Superior temporal gyrus (tissue), 1 donor: Measurements from ENCODE around the gene SHISA5.
"Not testable (repeated sequence)": the region's sequence is repeated elsewhere in the genome, so short reads cannot be mapped to it uniquely, and the experiment has no call there.

Source experiments
- DNase-seq: peaks from one replicate; pipeline ENCODE4 v3.0.0-alpha.2; 2016; ENCODE audit errors: extremely low spot score

SHISA5 gene, protein sequence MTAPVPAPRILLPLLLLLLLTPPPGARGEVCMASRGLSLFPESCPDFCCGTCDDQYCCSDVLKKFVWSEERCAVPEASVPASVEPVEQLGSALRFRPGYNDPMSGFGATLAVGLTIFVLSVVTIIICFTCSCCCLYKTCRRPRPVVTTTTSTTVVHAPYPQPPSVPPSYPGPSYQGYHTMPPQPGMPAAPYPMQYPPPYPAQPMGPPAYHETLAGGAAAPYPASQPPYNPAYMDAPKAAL

DNA sequence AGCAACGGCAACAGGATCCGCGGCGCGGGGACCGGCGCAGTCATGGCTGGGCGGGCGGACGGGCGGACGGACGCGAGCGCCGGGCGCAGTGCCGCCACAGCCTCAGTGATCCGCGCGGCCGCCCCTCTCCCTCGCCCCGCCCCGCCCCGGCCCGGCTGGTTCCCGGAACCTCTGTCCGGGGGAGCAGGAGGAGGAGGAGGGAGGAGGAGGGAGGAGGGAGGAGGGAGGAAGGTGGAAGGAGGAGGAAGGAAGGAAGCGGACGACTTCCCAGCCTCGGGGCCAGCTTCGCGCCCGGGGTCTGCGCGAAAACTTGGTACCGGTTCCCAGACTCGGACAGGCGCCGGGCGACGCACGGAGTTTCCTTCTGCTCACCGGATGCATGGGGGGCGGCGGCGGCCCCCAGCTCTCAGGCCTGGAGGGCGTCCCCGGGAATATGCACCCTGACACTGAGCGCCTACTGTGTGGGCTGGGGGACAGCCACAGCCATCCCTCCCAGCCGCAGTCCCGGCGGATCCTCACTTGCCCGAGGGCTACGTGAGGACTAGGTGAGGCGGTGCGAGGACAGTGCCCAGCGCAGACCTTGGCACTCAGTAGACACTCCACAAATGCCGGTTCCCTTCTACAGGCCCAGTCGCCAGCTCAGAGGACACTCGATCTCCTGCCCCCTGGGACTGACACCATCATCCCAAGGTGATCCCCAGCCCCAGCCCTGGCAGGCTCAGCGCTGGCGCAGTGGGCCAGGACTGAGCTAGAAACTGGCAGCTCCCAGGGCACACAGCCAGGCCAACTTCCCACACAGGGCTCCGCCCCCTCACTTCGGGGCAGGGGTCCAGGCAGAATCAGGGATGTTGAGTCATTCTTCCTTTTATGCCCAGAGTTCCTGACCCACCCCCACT lies at the start of gene SHISA5:
SHISA5 (minus strand) TSS at position 124 of the 896 bp plus-strand sequence; CDS start at position 44, 80 bp downstream.
- peak; percentile 22 for DNase-seq

DNA sequence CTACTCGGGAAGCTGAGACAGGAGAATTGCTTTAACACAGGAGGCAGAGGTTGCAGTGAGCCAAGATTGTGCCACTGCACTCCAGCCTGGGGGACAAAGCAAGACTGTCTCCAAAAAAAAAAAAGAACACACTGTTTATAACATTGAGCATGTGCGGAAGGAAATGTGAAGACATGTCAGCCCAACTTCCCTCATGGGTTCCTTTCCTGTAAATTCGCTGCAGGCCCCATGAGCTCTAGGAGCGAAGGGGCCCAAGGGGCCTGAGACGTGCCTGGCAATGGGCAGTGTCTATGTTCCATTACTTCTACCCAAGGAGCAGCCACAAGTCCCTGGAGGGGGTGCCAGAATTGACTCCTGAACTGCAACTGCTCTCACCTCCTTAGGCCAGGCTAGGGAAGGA lies 49.4 kb upstream of the SHISA5 start:
- DNase-seq = no peak

DNA sequence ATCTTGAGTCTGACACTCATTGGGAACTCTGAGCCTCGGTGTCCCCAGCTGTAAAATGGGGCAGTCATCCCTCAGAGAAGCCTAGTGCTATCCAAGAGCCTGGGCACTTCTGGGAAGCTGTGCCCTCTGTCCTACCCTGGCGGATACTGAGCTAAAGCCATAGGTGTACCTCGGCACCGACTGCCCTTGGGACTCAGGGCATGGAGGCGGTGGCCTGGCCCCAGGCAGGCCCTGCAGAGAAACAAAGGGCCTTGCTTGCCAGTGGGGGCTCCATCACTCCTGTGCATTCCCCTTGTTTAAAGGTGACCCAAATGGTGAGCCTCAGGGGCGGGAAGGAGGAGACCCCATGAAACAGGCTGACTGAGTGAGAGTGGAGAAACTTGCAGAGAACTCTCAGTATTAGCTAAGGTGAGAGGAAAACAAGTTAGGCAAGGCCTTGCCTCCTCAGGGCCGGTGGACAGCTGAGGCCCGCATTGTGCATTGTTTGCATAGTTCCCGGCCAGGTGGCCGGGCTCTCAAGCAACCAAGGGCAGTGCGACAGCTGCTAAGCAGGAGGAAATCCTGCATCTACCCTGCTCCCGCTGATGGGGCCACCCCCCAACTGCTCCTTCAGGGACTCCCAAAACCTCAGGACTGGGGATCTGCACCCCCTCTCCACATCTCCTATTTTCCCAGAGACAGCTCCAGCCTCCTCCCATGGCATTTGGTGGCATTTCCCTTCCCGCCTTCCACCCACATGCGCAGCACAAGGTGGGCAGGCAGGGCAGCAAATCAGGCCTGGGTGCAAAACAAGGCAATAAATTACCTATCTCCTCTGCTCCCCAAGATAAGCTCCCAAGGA lies 48.4 kb upstream of the SHISA5 start:
- no peak for DNase-seq

DNA sequence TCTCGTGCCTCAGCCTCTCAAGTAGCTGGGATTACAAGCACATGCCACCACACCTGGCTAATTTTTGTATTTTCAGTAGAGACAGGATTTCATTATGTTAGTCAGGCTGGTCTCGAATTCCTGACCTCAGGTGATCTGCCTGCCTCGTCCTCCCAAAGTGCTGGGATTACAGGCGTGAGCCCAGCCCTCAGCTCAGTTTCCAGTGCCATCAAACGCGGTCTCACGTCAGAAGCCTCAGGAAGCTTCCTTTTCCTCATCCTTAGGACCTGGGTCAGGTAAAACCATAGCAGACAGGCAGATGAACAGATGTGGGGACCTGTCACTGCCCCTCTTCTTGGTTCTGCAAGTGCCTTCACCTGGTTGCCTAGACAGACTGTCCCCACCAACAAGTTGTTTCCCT lies 47.7 kb upstream of the SHISA5 start:
- DNase-seq = not testable (repeated sequence)

DNA sequence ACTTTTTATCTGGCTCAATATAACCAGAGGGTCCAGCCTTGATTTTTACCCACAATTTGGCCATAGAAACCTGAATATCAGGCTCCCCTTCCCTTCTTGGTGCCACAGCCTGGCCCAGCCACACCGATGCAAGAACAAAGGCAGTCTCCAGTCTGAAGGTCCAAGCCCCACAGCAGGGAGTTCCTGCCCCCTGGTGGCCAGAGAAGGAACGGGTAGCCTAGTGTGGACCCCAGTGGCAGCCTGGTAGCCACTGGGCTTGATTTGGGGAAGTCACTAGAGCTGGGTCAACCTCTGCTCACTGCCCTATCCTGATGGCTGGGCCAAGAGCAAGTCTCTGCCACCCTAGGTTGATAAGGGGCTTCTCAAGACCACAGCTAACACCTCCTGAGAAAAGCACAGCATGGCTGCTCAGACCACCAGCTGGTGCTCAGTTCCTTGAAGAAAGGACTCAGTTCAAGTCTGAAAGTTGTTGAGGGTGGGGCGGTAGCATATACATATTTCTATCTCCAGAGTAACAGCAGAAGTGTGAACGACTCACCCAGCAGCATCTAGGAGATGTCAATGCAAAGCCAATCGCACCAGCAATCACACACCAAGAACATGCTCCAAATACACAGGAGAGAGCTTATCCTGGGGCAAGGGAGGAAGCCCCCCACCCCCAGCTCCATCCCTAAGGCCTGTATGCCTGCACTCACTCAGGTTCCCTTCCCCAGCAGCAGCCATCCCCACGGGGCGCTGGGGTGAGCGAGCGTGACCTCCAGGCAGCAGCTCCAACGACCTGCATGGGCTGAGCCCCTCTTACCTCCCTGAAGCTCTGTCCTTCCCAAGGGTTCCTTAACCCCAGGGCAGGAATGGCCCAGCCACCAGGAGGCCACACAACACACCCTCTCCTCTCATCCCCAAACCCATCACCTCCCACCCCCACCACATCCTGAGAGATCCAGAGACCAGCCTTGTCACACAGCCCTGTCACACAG lies 45.0 kb upstream of the SHISA5 start:
- DNase-seq = peak; percentile 95

DNA sequence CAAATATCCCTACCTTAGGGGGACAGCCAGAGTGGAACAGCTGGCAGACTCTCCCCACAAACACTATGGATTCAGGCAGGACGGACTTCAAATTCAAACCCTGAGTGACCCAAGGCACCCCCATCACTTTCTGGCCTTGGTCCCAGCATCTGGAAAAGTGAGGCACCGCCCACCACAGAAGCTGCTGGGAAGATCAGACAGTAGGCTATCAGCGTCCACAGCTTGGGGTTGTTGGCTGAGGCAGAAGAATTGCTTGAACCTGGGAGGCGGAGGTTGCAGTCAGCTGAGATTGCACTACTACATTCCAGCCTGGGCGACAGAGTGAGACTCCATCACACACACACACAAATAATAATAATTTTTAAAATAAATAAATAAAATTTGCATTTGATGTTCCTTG lies 44.2 kb upstream of the SHISA5 start:
- no peak for DNase-seq

DNA sequence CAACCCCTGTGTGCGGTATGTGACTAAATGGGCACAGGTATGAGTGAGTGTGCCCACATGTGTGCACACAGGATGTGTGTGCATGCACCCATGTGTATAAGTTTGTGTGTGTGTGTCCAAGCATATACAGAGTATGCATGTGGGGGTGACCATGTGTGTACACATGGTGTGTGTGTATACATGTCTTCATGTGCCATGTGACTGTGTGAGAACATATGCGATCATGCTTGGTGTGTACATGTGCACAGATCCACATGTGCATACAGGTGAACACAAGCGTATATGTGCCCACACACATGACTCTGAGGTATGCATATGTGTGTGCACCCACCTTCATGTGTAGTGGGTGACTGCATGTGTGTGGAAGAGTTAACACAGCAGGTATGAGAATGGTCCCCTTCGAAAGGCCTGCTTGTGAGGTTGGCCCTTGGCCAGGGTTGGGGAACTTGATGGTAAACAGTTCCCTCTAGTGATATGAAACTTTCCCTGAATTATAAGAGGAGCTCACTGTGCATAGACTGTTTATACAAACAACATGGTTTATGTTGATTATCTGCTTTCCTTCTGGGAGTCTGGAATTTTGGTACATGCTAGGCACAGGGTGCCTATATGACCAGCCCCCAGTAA lies 42.3 kb upstream of the SHISA5 start:
- peak; percentile 68 for DNase-seq

DNA sequence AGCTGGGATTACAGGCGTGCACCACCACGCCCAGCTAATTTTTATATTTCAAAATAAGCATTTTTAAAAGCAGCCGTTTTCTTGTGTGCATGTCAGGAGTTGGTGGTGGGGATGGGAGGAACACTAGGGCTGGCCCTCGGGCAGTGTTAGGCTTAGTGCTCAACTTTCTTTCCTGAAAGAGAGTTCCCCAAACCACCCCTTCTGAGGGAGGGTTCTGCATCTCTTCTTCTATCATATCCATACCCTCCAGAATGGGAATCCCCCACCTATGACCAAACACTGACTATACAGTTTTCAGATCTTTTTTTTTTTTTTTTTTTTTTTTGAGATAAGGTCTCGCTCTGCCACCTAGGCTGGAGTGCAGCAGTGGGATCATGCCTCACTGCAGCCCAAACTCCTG lies 40.2 kb upstream of the SHISA5 start:
- no peak for DNase-seq

DNA sequence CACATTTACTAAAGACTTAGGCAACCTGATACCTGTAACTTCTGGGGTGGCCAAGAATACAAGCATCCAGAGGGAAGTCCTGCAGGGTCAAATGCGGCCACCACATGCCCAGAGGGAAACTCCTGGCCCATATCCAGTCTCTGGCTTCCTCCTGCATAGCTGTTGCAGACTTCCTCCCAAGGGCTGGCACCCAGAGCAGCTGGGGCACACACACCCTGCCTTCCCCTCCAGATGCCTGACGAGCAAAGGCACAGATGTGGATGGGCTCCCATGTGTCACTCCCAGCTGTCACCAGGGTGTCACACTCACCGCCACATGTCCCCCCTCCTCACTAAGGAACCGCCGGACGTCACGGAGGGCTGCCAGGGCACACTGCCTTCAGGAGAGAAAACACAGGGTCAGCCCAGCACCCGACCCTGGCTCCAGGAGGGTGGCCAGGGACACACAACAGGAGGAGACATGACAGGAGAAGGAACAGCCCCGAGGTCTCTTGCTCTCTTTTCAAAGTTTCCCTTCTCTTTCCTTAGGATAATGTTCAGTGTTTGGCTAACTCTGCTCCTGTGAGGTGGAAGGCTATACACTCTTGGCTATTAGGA lies 39.4 kb upstream of the SHISA5 start:
- no peak for DNase-seq

DNA sequence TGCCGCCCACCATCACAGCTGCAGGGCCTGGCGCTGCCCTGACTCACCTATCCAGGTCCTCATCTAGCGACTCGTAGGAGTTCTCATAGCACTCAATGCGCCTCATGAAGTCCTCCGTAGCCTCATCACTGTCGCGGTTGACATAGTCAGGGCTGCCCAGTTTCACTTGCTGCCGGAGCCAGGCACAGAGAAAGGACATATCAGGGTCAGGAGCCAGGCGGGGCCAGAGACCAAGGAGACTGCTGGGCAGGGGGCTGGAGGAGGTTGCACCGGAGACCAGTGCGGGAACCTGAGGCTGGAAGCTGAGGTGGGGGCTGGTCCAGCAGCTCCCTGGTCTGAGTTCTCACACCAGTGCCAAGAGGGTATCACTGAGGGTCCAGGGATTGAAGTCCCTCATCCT lies 34.5 kb upstream of the SHISA5 start:
- DNase-seq = no peak

DNA sequence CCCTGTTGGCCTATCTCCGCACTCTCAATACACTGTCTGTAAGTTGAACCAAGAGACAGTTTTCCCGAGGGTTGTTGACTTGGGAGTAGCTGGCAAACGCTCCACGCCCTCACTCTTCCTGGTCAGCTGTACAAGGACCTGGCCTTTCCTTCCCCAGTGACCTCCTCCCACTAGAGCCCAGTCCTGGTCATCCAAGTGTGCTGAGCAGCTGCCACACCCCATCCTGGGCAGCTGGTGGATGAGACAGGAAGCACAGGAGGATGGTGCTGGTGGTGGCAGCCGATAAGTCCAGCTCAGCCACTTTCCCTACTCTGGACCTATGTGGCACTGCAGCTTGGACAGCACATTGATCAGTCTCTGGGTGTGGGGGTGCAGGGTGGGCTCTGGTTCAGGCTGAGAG lies 32.8 kb upstream of the SHISA5 start:
- no peak for DNase-seq

DNA sequence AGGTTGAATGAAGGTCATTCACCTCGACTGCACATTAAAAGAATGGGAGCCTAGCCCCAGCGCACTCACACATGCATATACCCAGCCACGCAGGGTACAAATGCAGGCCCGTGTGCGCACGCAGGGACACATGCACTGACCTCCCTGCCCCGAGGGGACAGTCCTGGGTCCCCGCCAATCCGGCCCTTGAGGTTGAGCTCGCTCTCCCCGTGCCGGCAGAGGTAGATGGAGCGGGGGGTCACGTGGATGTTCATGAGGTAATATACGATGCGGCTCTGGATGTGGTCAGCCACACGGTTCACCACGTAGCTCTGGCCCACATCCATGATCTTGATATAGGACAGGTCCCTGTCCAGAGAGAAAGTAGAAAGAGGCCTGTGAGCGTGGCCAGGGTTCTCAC lies 32.1 kb upstream of the SHISA5 start:
- DNase-seq = no peak

DNA sequence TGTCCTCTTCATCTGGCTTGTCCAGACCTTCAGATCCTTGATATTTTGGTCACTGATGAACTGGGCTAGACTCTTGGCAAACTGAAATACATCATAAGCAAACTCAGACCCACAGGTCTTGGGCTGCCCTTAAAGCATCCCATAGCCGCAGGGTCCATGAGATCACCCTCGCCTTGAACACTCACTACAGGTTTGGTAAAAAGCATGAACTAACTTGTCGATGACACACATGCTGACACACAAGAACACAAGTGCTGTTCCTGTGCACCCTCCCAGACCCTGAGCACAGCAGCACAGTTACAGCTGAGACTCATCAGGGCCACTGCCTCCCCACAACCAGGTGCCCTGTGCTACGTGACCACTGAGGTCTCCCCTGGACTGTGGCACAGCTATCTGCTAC lies 31.6 kb upstream of the SHISA5 start:
- DNase-seq = no peak

DNA sequence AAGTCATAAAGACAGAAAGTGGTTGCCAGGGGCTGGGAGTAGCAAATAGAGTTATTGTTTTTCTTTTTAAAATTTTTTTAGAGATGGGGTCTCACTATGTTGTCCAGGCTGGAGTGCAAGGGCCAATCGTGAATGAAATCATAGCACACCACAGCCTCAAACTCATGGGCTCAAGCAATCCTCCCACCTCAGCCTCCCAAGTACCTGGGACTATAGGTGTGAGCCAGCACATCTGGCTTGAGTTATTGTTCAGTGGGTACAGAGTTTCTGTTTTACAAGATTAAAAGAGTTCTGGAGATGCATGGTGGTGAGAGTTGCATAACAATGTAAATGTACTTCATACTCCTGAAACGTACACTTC lies 29.0 kb upstream of the SHISA5 start:
- no peak for DNase-seq

DNA sequence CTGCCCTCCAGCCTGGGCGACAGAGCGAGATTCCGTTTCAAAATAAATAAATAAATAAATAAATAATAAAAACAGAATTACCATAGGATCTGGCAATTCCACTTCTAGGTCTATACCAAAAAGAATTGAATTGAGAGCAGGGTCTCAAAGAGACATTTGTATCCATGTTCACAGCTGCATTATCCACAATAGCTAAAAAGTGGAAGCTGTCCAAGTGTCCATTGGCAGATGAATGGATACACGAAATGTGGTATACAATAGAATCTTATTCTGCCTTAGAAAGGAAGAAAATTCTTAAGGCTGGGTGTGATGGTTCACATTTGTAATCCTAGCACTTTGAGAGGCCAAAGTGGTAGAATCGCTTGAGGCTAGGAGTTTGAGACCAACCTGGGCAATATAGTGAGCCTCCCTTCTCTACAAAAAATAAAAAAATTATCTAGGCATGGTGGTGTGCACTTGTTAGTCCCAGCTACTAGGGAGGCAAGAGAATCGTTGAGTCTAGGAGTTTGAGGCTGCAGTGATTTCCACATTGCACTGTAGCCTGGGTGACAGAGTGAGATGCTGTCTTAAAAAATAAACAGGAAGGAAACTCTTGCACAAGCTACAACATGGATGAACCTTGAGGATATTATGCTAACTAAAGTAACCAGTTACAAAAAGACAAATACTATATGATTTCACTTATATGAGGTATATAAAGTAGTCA lies 28.4 kb upstream of the SHISA5 start:
- peak; percentile 95 for DNase-seq

DNA sequence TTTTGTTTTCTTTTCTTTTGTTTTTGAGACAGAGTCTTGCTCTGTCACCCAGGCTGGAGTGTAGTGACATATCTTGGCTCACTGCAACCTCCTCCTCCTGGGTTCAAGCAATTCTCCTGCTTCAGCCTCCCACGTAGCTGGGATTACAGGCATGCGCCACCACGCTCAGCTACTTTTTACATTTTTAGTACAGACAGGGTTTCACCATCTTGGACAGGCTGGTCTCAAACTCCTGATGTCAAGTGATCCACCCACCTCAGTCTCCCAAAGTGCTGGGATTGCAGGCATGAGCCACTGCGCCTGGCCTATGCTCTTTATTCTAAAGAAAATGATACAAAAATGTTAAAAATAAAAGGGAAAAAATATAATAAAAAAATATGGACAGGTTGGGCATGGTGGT lies 26.7 kb upstream of the SHISA5 start:
- not testable (repeated sequence) for DNase-seq

DNA sequence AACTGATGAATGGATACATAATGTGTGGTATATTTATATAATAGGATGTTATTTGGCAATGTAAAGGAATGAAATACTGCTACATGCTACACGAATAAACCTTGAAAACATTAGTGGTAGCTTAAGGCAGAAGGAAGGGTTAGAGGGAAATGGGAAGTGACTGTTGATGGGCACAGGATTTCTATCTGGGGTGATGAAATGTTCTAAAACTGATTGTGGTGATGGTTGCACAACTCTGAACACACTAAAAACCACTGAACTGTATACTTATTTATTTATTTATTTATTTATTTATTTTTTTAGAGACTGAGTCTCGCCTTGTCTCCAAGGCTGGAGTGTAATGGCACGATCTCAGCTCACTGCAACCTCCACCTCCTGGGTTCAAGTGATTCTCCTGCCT lies 24.8 kb upstream of the SHISA5 start:
- DNase-seq = no peak

DNA sequence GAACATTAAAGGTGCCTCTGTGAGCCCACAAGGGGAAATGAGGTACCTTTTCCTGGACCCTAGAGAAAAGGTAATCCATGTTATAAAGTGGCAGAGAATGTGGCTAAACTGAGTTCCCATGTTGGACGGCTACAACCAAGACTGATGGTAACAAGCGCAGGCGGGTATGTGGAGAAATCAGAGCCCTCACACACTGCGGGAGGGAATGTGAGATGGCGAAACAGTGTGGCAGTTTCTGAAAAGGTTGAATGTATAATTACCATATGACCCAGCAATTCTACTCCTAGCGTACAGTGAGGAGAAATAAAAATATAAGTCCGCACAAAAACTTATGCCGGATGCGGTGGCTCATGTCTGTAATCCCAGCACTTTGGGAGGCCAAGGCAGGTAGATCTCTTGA lies 24.1 kb upstream of the SHISA5 start:
- DNase-seq = no peak

DNA sequence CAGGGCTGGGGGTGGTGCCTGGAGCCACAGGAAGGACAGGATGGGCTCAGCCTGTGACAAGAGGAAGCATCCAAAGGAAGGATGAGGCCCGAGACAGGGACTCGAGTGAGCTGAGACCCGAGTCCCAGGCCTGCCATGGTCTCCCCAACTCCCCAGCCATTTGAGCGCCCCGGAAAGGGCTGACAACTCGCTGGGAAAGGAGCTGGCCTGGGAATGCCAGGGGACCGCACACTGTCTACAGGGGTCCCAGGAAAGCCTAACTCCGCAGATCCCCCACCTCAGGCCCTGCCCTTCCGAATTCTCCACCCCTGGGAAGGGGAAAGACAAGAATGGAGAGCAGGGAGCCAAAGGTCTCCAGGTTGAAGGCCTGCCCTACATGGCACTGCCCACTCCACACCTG lies 21.0 kb upstream of the SHISA5 start:
- DNase-seq = no peak

DNA sequence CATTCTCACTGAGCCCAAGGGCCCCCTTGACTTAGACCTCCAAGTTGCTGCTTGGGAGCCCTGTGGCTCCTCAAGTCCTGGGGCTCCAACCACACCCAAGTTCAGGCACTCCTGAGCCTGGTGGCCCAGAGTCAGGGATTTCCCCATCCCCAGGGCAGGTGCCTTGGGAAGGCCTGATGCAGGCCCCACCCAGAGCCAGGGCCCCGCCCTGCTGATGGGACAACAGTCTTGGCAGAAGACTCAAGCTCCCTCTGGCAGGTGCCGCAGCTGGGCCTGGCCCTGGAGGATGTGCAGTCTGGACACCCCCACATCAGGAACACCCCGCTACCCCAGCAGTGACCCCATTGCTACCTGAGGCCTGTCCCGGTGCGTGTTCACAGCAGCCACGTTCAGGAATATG lies 17.7 kb upstream of the SHISA5 start:
- DNase-seq = no peak
